GM12872 (cell line): ENCODE data around the gene TMEM184C.

Source experiments
- TF ChIP-seq, protein P1 (sequence below): IDR thresholded peaks from 3 replicates; pipeline ENCODE4 v1.5.1; 2011; ENCODE audit warnings: low read depth, mild to moderate bottlenecking, low read length, moderate library complexity; ENCODE audit not compliant: insufficient read depth

The TMEM184C gene

GRCh38 chr4:147707892-147708672, 90.9 kb downstream of the TMEM184C start:
- TF ChIP-seq, protein P1, sequence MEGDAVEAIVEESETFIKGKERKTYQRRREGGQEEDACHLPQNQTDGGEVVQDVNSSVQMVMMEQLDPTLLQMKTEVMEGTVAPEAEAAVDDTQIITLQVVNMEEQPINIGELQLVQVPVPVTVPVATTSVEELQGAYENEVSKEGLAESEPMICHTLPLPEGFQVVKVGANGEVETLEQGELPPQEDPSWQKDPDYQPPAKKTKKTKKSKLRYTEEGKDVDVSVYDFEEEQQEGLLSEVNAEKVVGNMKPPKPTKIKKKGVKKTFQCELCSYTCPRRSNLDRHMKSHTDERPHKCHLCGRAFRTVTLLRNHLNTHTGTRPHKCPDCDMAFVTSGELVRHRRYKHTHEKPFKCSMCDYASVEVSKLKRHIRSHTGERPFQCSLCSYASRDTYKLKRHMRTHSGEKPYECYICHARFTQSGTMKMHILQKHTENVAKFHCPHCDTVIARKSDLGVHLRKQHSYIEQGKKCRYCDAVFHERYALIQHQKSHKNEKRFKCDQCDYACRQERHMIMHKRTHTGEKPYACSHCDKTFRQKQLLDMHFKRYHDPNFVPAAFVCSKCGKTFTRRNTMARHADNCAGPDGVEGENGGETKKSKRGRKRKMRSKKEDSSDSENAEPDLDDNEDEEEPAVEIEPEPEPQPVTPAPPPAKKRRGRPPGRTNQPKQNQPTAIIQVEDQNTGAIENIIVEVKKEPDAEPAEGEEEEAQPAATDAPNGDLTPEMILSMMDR = peak; percentile 84

- TF ChIP-seq, protein P1 = no peak
Observed at GRCh38 chr4:147709999-147710398, 92.8 kb downstream of the TMEM184C start.

GRCh38 chr4:147714575-147715401, 97.6 kb downstream of the TMEM184C start:
- TF ChIP-seq, protein P1 = no peak

GRCh38 chr4:147717878-147718277, 100.7 kb downstream of the TMEM184C start:
- TF ChIP-seq, protein P1 = no peak
